Ovary (tissue), 9 donors: ENCODE results near the gene ABCE1. TPM values are rescaled to one million over a fixed set of nuclear protein-coding genes. Genes with fewer than 3 reads are reported as not detected.

Source experiments
- DNase-seq, 5 donors: peaks; one replicate each; pipeline ENCODE4 v3.0.0-alpha.2; 2019 to 2020
- H3K27ac ChIP-seq, 2 donors: fragments of 200-600 bp; one replicate each; pipeline versions ENCODE4 v1.5.1 to v1.8.0; 2019 to 2022
- H3K27me3 ChIP-seq: fragments of 200-600 bp; one replicate; pipeline ENCODE4 v1.8.0; 2022
- H3K36me3 ChIP-seq: fragments of 200-600 bp; sonication (generic); one replicate; pipeline ENCODE4 v1.5.1; 2019
- H3K4me1 ChIP-seq: one replicate; pipeline ENCODE4 v1.8.1; 2013; ENCODE audit warnings: mild to moderate bottlenecking, moderate library complexity; ENCODE audit not compliant: insufficient read depth
- H3K4me3 ChIP-seq: fragments of 200-600 bp; sonication (generic); one replicate; pipeline ENCODE4 v1.5.1; 2017
- H3K9me3 ChIP-seq, 2 donors: fragments of 200-600 bp in 1 of 2; sonication (generic) in 1 of 2; one replicate each; pipeline versions ENCODE4 v1.5.1 to v1.8.1; 2013 to 2019; ENCODE audit warnings: mild to moderate bottlenecking in 1 of 2, moderate library complexity in 1 of 2
- CTCF ChIP-seq, 3 donors: fragments of 450-650 bp in 2 of 3; fragments of 200-600 bp in 1 of 3; IDR thresholded peaks; one replicate each; pipeline versions ENCODE4 v1.5.1 to v1.8.0; 2016 to 2022; ENCODE audit warnings: antibody characterized with exemption in 3 of 3, mild to moderate bottlenecking in 1 of 3
- EP300 ChIP-seq: sonication (generic); formaldehyde crosslinking; IDR thresholded peaks from one replicate; pipeline ENCODE4 v1.6.1; 2017; ENCODE audit warnings: antibody characterized with exemption
- POLR2A ChIP-seq: fragments of 450-650 bp; IDR thresholded peaks from one replicate; pipeline ENCODE4 v1.6.1; 2017; ENCODE audit warnings: antibody characterized with exemption, mild to moderate bottlenecking, moderate library complexity
- WGBS, 3 donors: extraction: QIAGEN DNeasy Blood & Tissue Kit in 1 of 3; methylation state at CpG; one replicate each; pipeline versions ENCODE4 v1.1.5 to v1.1.7; 2013 to 2017; 5-methylcytosine and 5-hydroxymethylcytosine counted together
- intact Hi-C, 4 donors: fragments of 100-400 bp; cut with DNase I; formaldehyde crosslinking; loops; one replicate each; pipeline versions ENCODE4 v1.11.0 to v1.15.1; 2022 to 2023
- polyA plus RNA-seq, 2 donors: library from polyadenylated mRNA; stranded (reverse); fragments of 200-250 nt in 1 of 2; fragments of 350-450 nt in 1 of 2; fragmentation: Illumina TruSeq in 1 of 2; extraction: RNeasy Lipid Tissue Mini Kit (QIAGEN cat#74804) in 1 of 2; gene quantifications; one replicate each; pipeline ENCODE4 v1.2.3, GENCODE V29; 2013 to 2014
- total RNA-seq, 7 donors: library from RNA; depleted of rRNA in 2 of 7; stranded (reverse); fragments of >200 nt in 2 of 7; fragmentation: NEBNext Ultra II Directional in 3 of 7; extraction: Animal tissue kit (Norgen Biotek cat#: 25700) in 3 of 7; gene quantifications; one replicate each; pipeline versions ENCODE4 v1.1.0 to v1.2.4, GENCODE V29; 2016 to 2023
- donor health status: DM: no; HTN: no; CAD: no; lungs with moderate emphysema.
- donor health status: DM: no; HTN: no; CAD: no.
- donor health status: Bipolar disorder and iron deficiency.
- donor health status: DM: yes; HTN: yes; CAD: no.
- donor health status: DM: no; HTN: no; CAD: no.
- donor health status: DM: yes; HTN: yes; CAD: no.

The ABCE1 gene
- total and polyA plus RNA-seq, 9 donors, result 20.4 to 70.1 (median 50.2) TPM

- no peak for TF ChIP-seq POLR2A
- no peak for TF ChIP-seq CTCF (IDR thresholded peaks at IDR 0.05)
- TF ChIP-seq EP300, result no peak
- Histone ChIP-seq H3K36me3 (no peaks in the 10 kb centered on the region), H3K27me3 (no peaks in the 10 kb centered on the region), H3K27ac (no peak overlapping the region), H3K9me3 (no peaks in the 10 kb centered on the region), H3K4me1 (no peaks in the 10 kb centered on the region), H3K4me3 (no peak overlapping the region)
- DNase-seq, result no peak
- 95 to 98% (median 98%) methylated on average over 1 of the region's 1 CpG for WGBS, 3 donors
- intact Hi-C loops, result no loop called here
Measured at GRCh38 chr4:145081756-145082155, 16.4 kb upstream of the ABCE1 start.

GRCh38 chr4:145083891-145084605, 14.1 kb upstream of the ABCE1 start:
- TF ChIP-seq EP300 (no peak), POLR2A (no peak), CTCF (IDR thresholded peaks at IDR 0.05) (no peak)
- H3K27ac ChIP-seq, result no peak overlapping the region
- intact Hi-C loops, result no loop called here
- no peak overlapping the region for H3K4me3 ChIP-seq
- no peaks in the 10 kb centered on the region for H3K4me1 ChIP-seq
- H3K36me3 ChIP-seq, result no peaks in the 10 kb centered on the region
- no peak for DNase-seq
- WGBS, 3 donors, result 92 to 100% (median 96%) methylated on average over 1 of the region's 1 CpG
- no peaks in the 10 kb centered on the region for H3K27me3 ChIP-seq
- H3K9me3 ChIP-seq, result no peaks in the 10 kb centered on the region

- Histone ChIP-seq H3K27ac (no peak overlapping the region), H3K36me3 (no peaks in the 10 kb centered on the region), H3K27me3 (no peaks in the 10 kb centered on the region), H3K4me1 (no peaks in the 10 kb centered on the region), H3K9me3 (no peaks in the 10 kb centered on the region), H3K4me3 (no peak overlapping the region)
- no peak for TF ChIP-seq EP300
- TF ChIP-seq CTCF (IDR thresholded peaks at IDR 0.05), result no peak
- TF ChIP-seq POLR2A, result no peak
- intact Hi-C loops, result no loop called here
- no peak for DNase-seq
- 91 to 96% (median 93%) methylated on average over 1 of the region's 1 CpG for WGBS, 3 donors
Measured at GRCh38 chr4:145090380-145090779, 7.7 kb upstream of the ABCE1 start.

- DNase-seq, result no peak
- Histone ChIP-seq H3K27me3 (no peaks in the 10 kb centered on the region), H3K36me3 (no peaks in the 10 kb centered on the region), H3K4me1 (peaks cover 2% of the 10 kb centered on the region), H3K9me3 (no peaks in the 10 kb centered on the region), H3K4me3 (no peak overlapping the region), H3K27ac (no peak overlapping the region)
- WGBS, 3 donors, result 96 to 99% (median 98%) methylated on average over 2 of the region's 2 CpGs
- intact Hi-C loops, result no loop called here
- TF ChIP-seq CTCF (IDR thresholded peaks at IDR 0.05) (no peak), EP300 (no peak), POLR2A (no peak)
Measured at GRCh38 chr4:145093638-145094037, 4.5 kb upstream of the ABCE1 start.
